Osteocyte (in vitro differentiated cells): ENCODE data around the gene BIN1. TPM values are rescaled to one million over a fixed set of nuclear protein-coding genes. Genes with fewer than 3 reads are reported as not detected.

Experiments used
- DNase-seq: peaks from one replicate; pipeline ENCODE4 v3.0.0; 2021; ENCODE audit warnings: mixed read lengths; ENCODE audit not compliant: unreplicated experiment; ENCODE audit errors: extremely low spot score
- H3K27ac Mint-ChIP-seq: one replicate; pipeline ENCODE4 v1.8.0; 2021; ENCODE audit warnings: mild to moderate bottlenecking, mixed read lengths; ENCODE audit not compliant: unreplicated experiment
- H3K27me3 Mint-ChIP-seq: one replicate; pipeline ENCODE4 v1.8.0; 2021; ENCODE audit warnings: mixed read lengths; ENCODE audit not compliant: unreplicated experiment
- H3K36me3 Mint-ChIP-seq: one replicate; pipeline ENCODE4 v1.8.0; 2021; ENCODE audit warnings: mixed read lengths; ENCODE audit not compliant: unreplicated experiment
- H3K4me1 Mint-ChIP-seq: one replicate; pipeline ENCODE4 v1.8.0; 2021; ENCODE audit warnings: mixed read lengths; ENCODE audit not compliant: unreplicated experiment
- H3K4me3 Mint-ChIP-seq: one replicate; pipeline ENCODE4 v1.8.0; 2021; ENCODE audit warnings: mild to moderate bottlenecking, moderate library complexity, mixed read lengths; ENCODE audit not compliant: unreplicated experiment
- H3K9me3 Mint-ChIP-seq: one replicate; pipeline ENCODE4 v1.8.0; 2021; ENCODE audit warnings: mixed read lengths; ENCODE audit not compliant: unreplicated experiment
- CTCF ChIP-seq: fragments of 200-600 bp; sonication (generic); IDR thresholded peaks from 2 replicates; pipeline ENCODE4 v1.5.0; 2021; ENCODE audit warnings: antibody characterized with exemption, mild to moderate bottlenecking, moderate library complexity
- total RNA-seq: library from RNA; stranded (reverse); gene quantifications from 2 replicates; pipeline ENCODE4 v1.2.1, GENCODE V29; 2021

BIN1 gene
- total RNA-seq, 1 donor from 2014 or later = 101 TPM

DNA sequence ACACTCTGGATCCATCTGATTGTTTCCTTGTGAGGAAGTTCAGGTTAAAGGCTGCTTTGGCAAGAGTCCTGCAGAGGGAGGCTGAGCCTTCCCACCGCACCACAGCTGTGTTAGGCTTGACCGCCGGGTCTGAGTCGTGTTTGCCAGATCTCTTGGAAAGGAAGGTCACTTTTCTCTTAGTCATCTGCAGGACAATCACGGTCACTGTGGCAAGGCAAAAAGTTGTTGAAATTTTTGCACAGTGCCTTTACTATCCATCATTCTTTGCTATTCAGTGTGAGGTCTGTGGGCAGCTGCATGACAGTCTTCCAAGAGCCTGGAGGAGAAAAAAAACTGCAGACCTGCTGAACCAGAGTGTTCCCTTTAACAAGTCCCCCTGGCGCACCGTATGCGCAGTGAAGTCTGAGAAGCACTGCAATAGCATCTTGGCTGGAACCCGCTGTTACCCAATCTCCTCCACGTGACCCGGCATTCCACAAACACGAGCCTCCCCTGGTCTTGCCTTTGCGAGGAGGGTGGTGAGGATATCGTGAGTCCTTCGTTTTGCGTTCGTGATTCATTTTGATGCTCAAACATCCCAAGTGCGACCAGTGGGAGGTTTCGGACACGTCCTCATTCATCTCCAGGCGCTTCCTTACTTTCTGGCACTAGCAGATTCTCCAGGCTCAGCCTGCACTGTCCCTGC is 23.0 kb downstream of the BIN1 start:
- no peaks in the 10 kb centered on the region for H3K9me3 Mint-ChIP-seq
- no peak for TF ChIP-seq CTCF
- H3K36me3 Mint-ChIP-seq = no peaks in the 10 kb centered on the region
- H3K4me1 Mint-ChIP-seq = peaks cover 82% of the 10 kb centered on the region
- H3K4me3 Mint-ChIP-seq = no peak overlapping the region
- peak overlapping the region; percentile 41 for H3K27ac Mint-ChIP-seq
- DNase-seq = no peak
- no peaks in the 10 kb centered on the region for H3K27me3 Mint-ChIP-seq

GRCh38 chr2:127082974-127083373 is 24.0 kb downstream of the BIN1 start:
- H3K27ac Mint-ChIP-seq = peak overlapping the region; percentile 13
- no peak for DNase-seq
- no peak for TF ChIP-seq CTCF
- no peaks in the 10 kb centered on the region for H3K9me3 Mint-ChIP-seq
- H3K27me3 Mint-ChIP-seq = no peaks in the 10 kb centered on the region
- H3K4me3 Mint-ChIP-seq = no peak overlapping the region
- no peaks in the 10 kb centered on the region for H3K36me3 Mint-ChIP-seq
- peaks cover 83% of the 10 kb centered on the region for H3K4me1 Mint-ChIP-seq

DNA sequence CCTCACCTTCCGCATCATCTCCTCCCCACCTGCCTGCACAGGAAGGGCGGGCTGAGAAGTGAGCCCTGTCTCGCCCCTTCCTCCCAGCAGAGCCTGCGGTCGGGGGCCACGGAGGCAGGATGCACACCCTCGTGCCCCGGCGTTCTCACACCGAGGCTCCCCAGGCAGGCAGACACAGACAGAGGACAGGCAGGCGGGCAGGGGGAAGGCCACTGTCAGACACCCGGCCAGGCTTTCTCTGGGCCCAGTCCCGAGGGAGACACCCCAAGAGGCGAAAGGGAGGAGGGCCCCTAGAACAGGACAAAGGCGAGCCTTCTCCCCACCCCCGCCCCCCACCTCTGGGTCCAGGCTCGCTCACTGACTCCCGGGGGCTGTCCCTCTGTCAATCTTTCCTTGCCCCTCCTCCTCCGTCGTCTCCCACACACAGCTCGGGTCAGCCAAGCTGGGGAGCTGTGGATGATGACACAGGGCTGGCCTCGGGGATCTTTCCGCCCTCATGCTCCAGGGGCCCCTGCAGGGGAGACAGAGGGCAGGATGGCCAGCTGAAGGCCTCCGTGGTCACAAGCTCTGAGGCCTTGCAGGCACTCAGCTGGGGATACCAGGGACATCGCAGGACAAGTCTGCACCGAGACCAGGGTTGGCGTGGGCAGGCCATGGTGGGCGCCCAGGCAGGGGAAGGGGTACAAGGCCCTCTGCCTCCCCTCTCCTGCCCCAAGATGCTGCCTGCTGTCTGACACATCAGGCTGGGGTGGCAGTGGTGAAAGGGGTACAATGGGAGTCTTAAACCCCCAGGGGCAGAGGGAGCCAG is 24.9 kb downstream of the BIN1 start:
- H3K4me1 Mint-ChIP-seq = peaks cover 83% of the 10 kb centered on the region
- no peaks in the 10 kb centered on the region for H3K27me3 Mint-ChIP-seq
- peak overlapping the region; percentile 23 for H3K27ac Mint-ChIP-seq
- DNase-seq = no peak
- no peak overlapping the region for H3K4me3 Mint-ChIP-seq
- no peaks in the 10 kb centered on the region for H3K36me3 Mint-ChIP-seq
- no peaks in the 10 kb centered on the region for H3K9me3 Mint-ChIP-seq
- no peak for TF ChIP-seq CTCF

- no peak overlapping the region for H3K27ac Mint-ChIP-seq
- H3K4me3 Mint-ChIP-seq = no peak overlapping the region
- no peaks in the 10 kb centered on the region for H3K36me3 Mint-ChIP-seq
- no peaks in the 10 kb centered on the region for H3K27me3 Mint-ChIP-seq
- no peak for DNase-seq
- no peaks in the 10 kb centered on the region for H3K9me3 Mint-ChIP-seq
- no peak for TF ChIP-seq CTCF
- H3K4me1 Mint-ChIP-seq = peaks cover 81% of the 10 kb centered on the region
These were observed 25.8 kb downstream of the BIN1 start for GRCh38 chr2:127080938-127081755.
